H54 (cell line): ENCODE measurements around the gene ZNF598.
A peak's percentile ranks its signal among the peaks of the same experiment; 100 is the strongest.
"Not testable (repeated sequence)": the region's sequence is repeated elsewhere in the genome, so short reads cannot be mapped to it uniquely, and the experiment has no call there.

Experiments used
- DNase-seq: peaks from one replicate; pipeline ENCODE4 v3.0.0; 2011; ENCODE audit warnings: low spot score, mixed read lengths; ENCODE audit not compliant: insufficient read length
- FAIRE-seq: peaks from 3 replicates; lab custom pipeline; 2011; peaks lifted over from hg19 to GRCh38; lab: Jason Lieb, UNC
- POLR2A ChIP-seq: IDR thresholded peaks from 2 replicates; pipeline ENCODE4 v1.6.1; 2011; ENCODE audit warnings: low read depth, mild to moderate bottlenecking, low read length

Gene ZNF598

GRCh38 chr16:2037115-2037514, 27.5 kb upstream of the ZNF598 start:
- no peak for DNase-seq
- no peak for TF ChIP-seq POLR2A
- FAIRE-seq, result no peak

GRCh38 chr16:2036200-2036966, 26.8 kb upstream of the ZNF598 start:
- FAIRE-seq (no peak), DNase-seq (no peak)
- no peak for TF ChIP-seq POLR2A

GRCh38 chr16:2035431-2036199, 26.0 kb upstream of the ZNF598 start:
- FAIRE-seq, result no peak
- no peak for TF ChIP-seq POLR2A
- peak; percentile 86 for DNase-seq

- FAIRE-seq (no peak), DNase-seq (no peak)
- no peak for TF ChIP-seq POLR2A
Observed at GRCh38 chr16:2034696-2035430, 25.2 kb upstream of the ZNF598 start.

GRCh38 chr16:2033909-2034695, 24.5 kb upstream of the ZNF598 start:
- not testable (repeated sequence) for FAIRE-seq, DNase-seq

GRCh38 chr16:2033057-2033908, 23.7 kb upstream of the ZNF598 start:
- TF ChIP-seq POLR2A, result peak; percentile 84
- DNase-seq (peak; percentile 77), FAIRE-seq (no peak)

- DNase-seq (no peak), FAIRE-seq (no peak)
- TF ChIP-seq POLR2A, result no peak
Observed at GRCh38 chr16:2032285-2033056, 22.9 kb upstream of the ZNF598 start.

GRCh38 chr16:2031081-2031577, 21.5 kb upstream of the ZNF598 start:
- no peak for FAIRE-seq
- TF ChIP-seq POLR2A, result no peak
- no peak for DNase-seq

GRCh38 chr16:2030036-2030435, 20.4 kb upstream of the ZNF598 start:
- DNase-seq, result no peak
- no peak for FAIRE-seq
- no peak for TF ChIP-seq POLR2A

- FAIRE-seq (no peak), DNase-seq (no peak)
Observed at GRCh38 chr16:2029350-2029749, 19.7 kb upstream of the ZNF598 start.

GRCh38 chr16:2028620-2029220, 19.1 kb upstream of the ZNF598 start:
- DNase-seq, result no peak
- no peak for FAIRE-seq
- TF ChIP-seq POLR2A, result no peak

More at GRCh38 chr16:2029350-2029749, 19.7 kb upstream of the ZNF598 start:
- no peak for TF ChIP-seq POLR2A
